ENCODE measurements around the gene TDRD6. TPM values are rescaled to one million over a fixed set of nuclear protein-coding genes. Genes with fewer than 3 reads are reported as not detected.

TDRD6 gene
- under 0.01 and 0.03 TPM in 2 replicates for total RNA-seq (2014; rRNA removed; shearing (Covaris generic))

DNA sequence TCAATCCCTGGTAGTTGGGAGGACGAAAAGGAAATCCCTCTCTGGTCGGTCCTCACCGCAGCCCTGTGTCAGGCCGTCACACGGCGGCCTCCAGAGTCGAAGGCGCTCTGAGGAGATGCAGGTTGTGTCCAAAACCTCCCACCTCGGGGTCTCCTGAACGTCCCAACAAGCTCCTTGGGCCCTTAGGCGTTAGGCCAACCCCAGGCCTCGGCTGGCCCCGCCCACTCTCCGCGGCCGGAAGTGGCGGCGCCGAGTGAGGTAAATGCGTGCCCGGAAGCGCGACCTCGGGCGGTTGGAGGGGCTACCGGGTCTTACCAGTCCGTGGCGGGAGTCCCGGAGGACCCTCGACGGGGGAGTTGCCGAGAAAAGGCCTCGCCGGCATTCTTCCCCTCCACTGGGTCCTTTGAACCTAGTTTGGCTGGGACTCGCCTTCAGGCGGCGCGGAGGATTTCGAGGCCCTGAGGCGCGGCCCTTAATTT lies at the start of gene TDRD6:
Gene TDRD6, plus strand, starts transcription at position 267 of the 479 bp plus-strand sequence. CDS start 244 bp downstream, outside the sequence.

GRCh38 chr6:46652603-46653438 lies 34.9 kb upstream of the TDRD6 start, which contains the start of the genes CYP39A1 and SLC25A27:
Gene CYP39A1, minus strand, starts transcription at chr6:46652818. Its CDS starts 236 bp downstream, at chr6:46652582.
Gene SLC25A27, plus strand, starts transcription at chr6:46652975. Its CDS starts 218 bp downstream, at chr6:46653193.

DNA sequence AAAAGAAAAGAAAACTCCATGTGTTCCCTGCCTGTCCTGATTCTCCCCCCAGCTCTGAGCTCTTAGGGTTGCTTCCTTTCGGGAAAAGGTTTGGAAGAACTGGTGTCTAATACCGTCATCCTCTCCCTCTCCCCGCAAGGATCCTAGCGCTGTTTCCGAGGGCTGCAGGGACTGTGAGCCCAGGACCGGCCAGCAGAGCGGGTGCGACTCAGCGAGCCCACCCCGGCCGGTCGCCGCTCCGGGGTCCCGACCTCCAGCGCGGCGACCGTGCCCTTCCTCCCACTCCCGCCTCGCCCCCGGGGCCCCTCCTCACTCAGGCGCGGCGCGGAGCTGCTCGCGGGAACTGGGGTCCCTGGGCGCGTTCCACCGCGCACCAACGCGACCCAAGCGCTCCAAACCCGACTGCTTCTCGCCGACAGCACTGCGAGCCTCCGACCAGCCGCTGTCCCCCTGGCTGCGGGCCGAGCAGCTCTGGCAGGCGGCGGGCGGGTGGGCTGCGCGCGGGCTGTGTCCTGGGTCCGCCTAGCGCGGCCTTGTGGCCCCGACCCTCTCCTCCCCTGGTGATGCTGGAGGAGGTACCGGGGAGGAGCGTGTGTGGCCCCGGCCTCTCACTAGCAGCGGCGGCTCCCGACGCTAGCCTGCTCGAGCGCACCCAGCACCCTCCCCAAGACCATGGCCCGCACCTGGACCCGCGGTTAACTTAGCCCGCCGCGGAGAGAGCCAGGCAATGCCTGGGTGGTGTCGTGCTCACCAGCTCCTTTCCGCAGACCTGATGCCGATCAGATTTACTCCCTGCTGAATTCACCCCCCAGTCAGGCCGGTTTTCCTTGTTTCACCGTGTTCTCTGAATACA lies 47.4 kb downstream of the TDRD6 start, which contains the start of gene PLA2G7:
Gene PLA2G7, minus strand, starts transcription at position 509 of the 853 bp plus-strand sequence. CDS start 12,484 bp downstream, outside the sequence.

GRCh38 chr6:46746696-46747095 lies 59.0 kb downstream of the TDRD6 start, which contains the start of gene ANKRD66:
Gene ANKRD66, plus strand, starts transcription at chr6:46746933. Its CDS starts 5,016 bp downstream, at chr6:46751949.

Other genes with a start within 250 kb of the TDRD6 start
- gene RCAN2, start 196.4 kb upstream of the TDRD6 start, total RNA-seq (2014; rRNA removed; shearing (Covaris generic)) = 0.05 and 0.34 TPM in 2 replicates
- 0.11 and 0.19 TPM in 2 replicates for gene CYP39A1, start 35.1 kb upstream of the TDRD6 start, total RNA-seq (2014; rRNA removed; shearing (Covaris generic))
- 10.6 and 15.2 TPM in 2 replicates for gene SLC25A27, start 34.9 kb upstream of the TDRD6 start, total RNA-seq (2014; rRNA removed; shearing (Covaris generic))
- gene PLA2G7, start 47.5 kb downstream of the TDRD6 start, total RNA-seq (2014; rRNA removed; shearing (Covaris generic)) = 1.7 and 2.5 TPM in 2 replicates
- not detected in 2 replicates for gene ANKRD66, start 59.0 kb downstream of the TDRD6 start, total RNA-seq (2014; rRNA removed; shearing (Covaris generic))
- not detected in 2 replicates for gene MEP1A, start 105.5 kb downstream of the TDRD6 start, total RNA-seq (2014; rRNA removed; shearing (Covaris generic))
- gene ADGRF5, start 234.1 kb downstream of the TDRD6 start, total RNA-seq (2014; rRNA removed; shearing (Covaris generic)) = 0.05 TPM in 1 of 2 replicates, not detected in the other

Data from A375 (cell line).